GM18508 (cell line): ENCODE data around the gene SHB.

Source experiments
- ATAC-seq: cut with Tn5 transposase; IDR thresholded peaks from one replicate; pipeline ENCODE4 v1.9.1; 2021; ENCODE audit warnings: moderate number of reproducible peaks; ENCODE audit not compliant: insufficient read depth, unreplicated experiment

SHB gene

DNA sequence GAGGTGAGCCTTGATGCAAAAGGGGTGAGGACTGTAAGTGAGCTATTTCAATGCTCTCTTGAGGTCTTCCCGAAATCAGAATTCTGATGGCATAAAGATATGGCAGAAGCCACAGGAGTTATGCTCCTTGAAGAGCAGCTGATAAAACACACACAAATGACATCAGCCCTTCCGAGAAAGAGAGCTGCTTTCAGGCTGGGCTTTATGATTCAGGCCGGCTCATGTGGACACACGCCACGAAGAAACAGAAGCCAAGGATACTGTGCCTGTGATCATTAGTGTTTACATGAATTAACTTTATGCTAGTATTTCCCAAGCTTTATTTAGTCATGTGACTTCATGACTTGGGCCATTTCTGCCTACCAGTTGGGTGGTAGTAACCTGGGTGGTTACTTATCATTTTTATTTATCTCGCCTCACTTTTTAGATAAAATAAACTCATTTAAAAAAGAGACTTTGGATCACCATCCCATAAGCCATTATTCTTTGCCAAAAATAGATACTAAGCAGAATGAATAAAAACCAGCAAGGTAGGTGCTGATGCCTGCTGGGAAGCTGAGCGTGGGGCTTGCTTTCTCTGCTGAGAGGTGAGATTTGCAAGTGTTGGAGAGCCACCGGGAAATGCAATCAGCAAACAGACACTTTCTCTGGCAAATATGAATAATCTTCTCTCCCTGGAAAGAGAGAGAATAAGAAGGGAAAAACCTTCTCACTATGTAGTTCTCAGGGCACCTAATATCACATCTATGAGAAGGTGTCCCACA lies 92.1 kb downstream of the SHB start:
- no peak for ATAC-seq

DNA sequence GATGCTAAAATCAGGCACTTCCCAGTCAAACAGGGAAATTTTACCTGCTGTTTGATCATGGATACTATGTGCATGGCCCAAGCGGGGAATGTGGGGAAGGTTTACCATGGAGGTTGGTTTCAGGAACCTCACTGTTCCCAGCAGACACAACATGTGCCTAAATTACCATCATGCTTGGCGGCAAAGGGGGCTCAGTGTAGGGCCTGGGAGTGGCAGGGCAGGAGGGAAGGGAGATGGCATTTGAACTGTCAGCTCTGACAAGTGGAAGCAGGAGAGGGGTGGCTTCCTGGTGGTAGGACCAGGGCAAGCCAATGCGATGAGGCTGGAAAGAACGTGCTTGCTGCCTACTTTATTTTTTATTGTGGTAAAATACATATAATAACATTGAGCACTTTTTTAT lies 93.4 kb downstream of the SHB start:
- ATAC-seq: no peak

GRCh38 chr9:37974506-37975173 lies 94.4 kb downstream of the SHB start:
- ATAC-seq: no peak

- ATAC-seq: no peak
These were observed 96.6 kb downstream of the SHB start for GRCh38 chr9:37972351-37972848.

DNA sequence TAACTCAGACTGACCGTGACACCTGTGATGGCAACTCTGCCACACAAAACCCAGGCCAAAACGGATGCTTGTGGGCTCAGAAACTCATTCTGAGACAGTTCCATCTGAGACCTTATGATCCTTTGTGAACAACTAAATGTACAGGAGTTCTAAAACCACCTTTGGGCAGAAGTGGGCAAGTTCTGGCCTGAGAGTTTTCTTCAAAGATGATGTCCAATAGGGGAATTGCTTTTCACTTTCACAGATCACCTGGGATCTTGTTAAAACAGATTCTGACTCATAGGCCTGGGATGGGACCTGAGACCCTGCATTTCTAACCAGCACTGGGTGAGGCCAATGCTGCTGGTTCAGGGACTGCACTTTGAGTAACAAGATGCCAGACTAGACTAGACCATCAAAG lies 97.3 kb downstream of the SHB start:
- no peak for ATAC-seq

GRCh38 chr9:37971108-37971459 lies 97.9 kb downstream of the SHB start:
- no peak for ATAC-seq

DNA sequence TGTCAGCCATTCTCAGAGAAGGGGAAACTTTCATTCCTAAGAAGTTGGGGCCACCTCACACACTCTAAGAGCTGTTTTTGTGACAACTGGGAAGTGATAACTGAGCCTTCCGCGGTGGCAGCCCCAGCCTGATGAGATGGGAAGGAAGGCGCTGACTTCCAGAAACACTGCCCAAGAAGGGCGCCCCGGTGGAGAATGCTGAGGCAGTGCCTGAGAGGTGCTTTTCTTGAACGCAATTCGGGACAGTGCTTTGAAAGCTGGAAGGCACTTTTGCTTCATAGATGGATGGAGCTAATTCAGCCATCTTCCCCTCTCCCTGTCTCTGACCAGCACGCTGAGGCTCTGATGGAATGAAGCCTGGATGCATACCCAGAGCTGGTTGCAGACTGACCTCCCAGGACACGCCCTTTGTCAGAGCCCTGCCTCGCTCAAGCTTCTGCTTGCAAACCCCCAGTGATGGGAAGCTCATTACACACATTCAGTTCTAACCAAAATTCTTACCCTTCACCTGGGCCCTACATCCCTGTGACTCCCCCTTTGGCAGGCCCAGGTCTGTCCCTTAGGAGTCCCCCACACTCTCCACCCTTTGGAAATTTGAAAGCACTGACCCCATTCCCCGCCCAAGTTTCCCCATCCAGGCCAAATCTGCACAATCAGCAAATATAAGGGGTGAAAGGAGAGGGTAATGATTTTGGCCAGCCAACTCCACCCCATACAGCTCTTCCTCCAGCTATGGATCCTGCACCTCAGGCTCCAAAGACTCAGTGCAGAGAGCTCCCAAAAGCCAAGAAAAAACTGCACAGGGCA lies 98.5 kb downstream of the SHB start:
- ATAC-seq: no peak

DNA sequence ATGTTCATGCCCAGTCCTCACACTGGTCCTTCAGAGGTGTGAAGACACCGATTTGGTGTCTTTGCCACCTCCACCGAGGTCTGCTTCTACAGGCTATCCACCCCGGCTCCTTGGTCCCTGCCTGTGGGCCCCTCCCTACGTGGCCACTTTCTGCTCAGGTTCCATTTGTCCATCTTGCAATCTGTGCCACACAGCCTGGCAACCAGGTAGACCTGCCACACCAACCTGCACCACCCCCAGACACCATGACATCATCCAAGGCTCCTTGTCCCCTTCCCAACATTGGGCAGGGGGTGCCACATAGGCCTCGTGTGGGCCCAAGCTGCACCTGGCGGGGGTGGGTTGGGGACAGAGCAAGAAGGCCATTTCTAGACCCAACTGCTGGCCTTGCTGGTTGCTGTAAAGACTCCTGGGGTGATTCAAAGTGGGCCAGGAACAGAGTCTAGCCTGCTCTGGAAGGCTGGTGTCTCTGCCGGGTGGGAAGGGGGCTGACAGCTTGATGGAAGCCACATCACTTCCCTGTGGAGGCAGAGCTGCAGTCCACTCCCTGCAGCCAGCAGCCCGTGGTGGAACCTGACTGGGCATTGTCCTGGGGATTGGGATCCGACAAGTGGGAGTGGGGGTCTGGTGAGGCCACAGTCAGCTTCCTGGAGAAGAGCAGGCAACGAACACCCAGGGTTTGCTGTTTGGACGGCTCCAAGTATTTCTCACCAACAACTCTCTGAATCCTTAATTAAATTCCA lies 99.3 kb downstream of the SHB start:
- no peak for ATAC-seq

DNA sequence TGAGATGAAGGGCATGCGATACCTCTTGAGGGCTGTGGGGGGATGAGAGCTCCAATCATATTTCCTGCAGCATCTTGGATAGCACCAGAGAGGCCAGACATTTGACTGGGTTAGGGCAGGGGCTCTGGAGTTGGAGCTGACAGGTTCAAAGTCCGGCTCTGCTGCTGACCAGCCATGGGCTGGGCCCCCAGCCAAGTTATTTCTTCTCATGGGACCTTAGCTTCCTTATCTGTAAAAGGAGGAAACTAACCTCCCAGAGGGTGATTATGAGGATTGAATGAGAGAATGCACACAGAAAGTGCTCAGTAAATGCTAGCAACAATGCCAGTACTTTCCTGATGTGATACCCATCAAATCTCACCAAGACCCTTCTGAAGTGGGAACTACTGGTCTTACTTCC lies 99.9 kb downstream of the SHB start:
- no peak for ATAC-seq

- no peak for ATAC-seq
These were observed 100.8 kb downstream of the SHB start for GRCh38 chr9:37968228-37968701.

DNA sequence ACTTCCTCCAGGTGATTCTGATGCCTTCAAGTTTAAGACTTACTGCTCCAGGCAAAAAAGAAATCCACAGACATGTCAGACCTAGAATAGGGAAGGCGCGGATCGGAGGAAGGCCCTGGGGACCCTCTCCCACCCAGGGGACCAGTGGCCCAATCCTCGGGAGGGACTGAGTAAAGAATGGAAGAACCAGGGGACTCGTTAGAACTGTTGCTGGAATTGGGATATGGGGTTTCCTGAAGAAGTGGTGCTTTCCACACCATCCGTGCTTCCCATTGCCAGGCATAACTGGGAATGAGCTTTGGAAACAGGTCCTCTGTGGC lies 101.3 kb downstream of the SHB start:
- no peak for ATAC-seq

DNA sequence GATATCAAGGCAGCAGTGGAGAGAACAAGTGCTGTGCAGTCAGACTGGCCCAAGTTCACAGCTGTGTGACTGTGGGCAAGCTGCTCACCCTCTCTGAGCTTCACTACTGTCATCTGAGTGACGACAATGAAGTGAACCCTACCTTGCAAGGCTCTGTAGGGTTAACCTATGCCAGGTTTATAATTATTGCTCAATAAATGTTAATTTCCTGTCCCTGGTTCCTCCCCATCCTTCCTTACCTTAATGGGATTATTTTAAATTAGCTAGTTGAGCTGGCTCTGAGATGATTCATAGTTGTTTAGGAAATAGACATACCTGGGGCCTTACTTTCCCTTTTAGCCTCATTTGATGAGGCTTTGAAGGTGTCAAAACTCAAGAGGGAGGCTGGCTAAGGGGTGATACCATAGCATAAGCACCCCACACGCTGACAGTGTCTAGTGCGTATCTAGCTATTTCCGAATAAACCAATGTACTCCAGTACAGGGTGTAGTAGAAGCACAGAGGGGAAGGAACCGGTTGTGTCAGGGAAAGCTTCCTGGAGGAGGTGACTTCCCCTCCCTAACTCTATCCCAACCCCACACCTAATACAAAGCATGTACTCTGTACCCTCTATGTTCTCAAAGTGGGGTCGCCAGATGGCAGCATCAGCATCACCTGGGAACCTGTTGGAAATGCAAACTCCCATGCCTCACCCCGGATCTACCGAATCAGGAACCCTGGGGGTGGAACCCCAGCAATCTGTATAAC lies 101.8 kb downstream of the SHB start:
- ATAC-seq: no peak

- ATAC-seq: no peak
These were observed 102.5 kb downstream of the SHB start for GRCh38 chr9:37966412-37967013.

DNA sequence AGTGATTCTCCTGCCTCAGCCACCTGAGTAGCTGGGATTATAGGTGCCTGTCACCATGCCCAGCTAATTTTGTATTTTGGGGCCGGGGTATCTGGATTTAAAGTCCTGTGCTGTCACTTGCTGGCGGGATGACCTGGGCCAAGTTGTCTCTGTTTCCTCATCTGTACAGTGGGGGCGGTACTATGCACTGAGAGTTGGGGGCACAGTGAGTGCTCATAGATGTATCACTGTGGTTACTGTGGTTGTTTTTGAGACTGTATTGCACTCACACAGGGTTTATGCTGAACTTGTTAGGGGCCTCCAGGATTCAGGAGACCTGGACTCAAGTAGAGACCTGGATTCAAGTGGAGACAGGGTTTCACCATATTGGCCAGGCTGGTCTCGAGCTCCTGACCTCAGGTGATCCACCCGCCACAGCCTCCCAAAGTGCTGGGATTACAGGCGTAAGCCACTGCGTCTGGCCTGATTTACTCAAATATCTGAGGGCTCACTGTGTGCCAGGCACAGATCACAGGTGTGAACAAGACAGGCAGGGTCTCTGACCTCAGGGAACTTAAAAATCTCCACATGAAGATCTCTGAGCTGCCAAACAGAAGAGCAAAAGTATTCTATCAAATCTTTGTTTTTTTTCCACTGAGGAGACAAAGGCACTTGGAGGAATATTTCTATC lies 103.2 kb downstream of the SHB start:
- peak; percentile 50 for ATAC-seq

- ATAC-seq: no peak
These were observed 103.9 kb downstream of the SHB start for GRCh38 chr9:37965116-37965515.

- no peak for ATAC-seq
These were observed 104.3 kb downstream of the SHB start for GRCh38 chr9:37964740-37965081.

- ATAC-seq: no peak
These were observed 104.9 kb downstream of the SHB start for GRCh38 chr9:37963936-37964739.

GRCh38 chr9:37961351-37961750 lies 107.7 kb downstream of the SHB start:
- ATAC-seq: no peak
